Adrenal gland (tissue), 5 donors: Measurements from ENCODE around the gene COL6A3.

ENCODE experiments used
- CTCF ChIP-seq, 6 experiments: fragments of 450-650 bp in 4 of 6; fragments of 200-600 bp in 2 of 6; sonication (generic) in 1 of 6; IDR thresholded peaks; 1 replicate in 5 of 6; 2 replicates in 1 of 6; pipeline versions ENCODE4 v1.5.1 to v1.8.0; 2016 to 2021; ENCODE audit warnings: antibody characterized with exemption in 6 of 6, mild to moderate bottlenecking in 2 of 6, moderate library complexity in 1 of 6
- POLR2A ChIP-seq, 2 donors: fragments of 450-650 bp; IDR thresholded peaks; one replicate each; pipeline ENCODE4 v1.6.1; 2017; ENCODE audit warnings: antibody characterized with exemption in 2 of 2, mild to moderate bottlenecking in 2 of 2, moderate library complexity in 1 of 2
- donor health status: DM: no; HTN: no; CAD: no.

- TF ChIP-seq CTCF (IDR thresholded peaks at IDR 0.05), result no peak
- no peak for TF ChIP-seq POLR2A (IDR thresholded peaks at IDR 0.05)
Observed at GRCh38 chr2:237408335-237409000, 5.5 kb downstream of the COL6A3 start.
